GF-D8 (cell line): ENCODE results near the gene STX1A.
"Not testable (repeated sequence)": the region's sequence is repeated elsewhere in the genome, so short reads cannot be mapped to it uniquely, and the experiment has no call there.

Source experiments
- DNase-seq: peaks from one replicate; lab custom pipeline; 2025; lab: John Stamatoyannopoulos, UW

The STX1A gene

GRCh38 chr7:73735528-73735905 lies 16.0 kb upstream of the STX1A start:
- no peak for DNase-seq

GRCh38 chr7:73734619-73735527 lies 15.4 kb upstream of the STX1A start:
- peak; percentile 79 for DNase-seq

- no peak for DNase-seq
Observed at GRCh38 chr7:73732397-73732796, 12.9 kb upstream of the STX1A start.

GRCh38 chr7:73730485-73730884 lies 11.0 kb upstream of the STX1A start:
- DNase-seq, result no peak

GRCh38 chr7:73728551-73728950 lies 9.1 kb upstream of the STX1A start:
- DNase-seq, result no peak

GRCh38 chr7:73727952-73728351 lies 8.5 kb upstream of the STX1A start:
- DNase-seq, result no peak

- DNase-seq, result no peak
Observed at GRCh38 chr7:73726083-73726466, 6.6 kb upstream of the STX1A start.

GRCh38 chr7:73723813-73724212 lies 4.3 kb upstream of the STX1A start:
- DNase-seq, result no peak

- no peak for DNase-seq
Observed at GRCh38 chr7:73722785-73723184, 3.3 kb upstream of the STX1A start.

- not testable (repeated sequence) for DNase-seq
Observed at GRCh38 chr7:73722182-73722581, 2.7 kb upstream of the STX1A start.

GRCh38 chr7:73721377-73721817 lies 1.9 kb upstream of the STX1A start:
- DNase-seq, result no peak

GRCh38 chr7:73720443-73720842 lies 974 bp upstream of the STX1A start:
- not testable (repeated sequence) for DNase-seq

GRCh38 chr7:73719806-73720169 lies 319 bp upstream of the STX1A start:
- DNase-seq, result no peak

GRCh38 chr7:73718438-73718881 lies 1.0 kb downstream of the STX1A start:
- no peak for DNase-seq

- DNase-seq, result peak; percentile 97
Observed at GRCh38 chr7:73717991-73718405, 1.5 kb downstream of the STX1A start.

- no peak for DNase-seq
Observed at GRCh38 chr7:73717025-73717807, 2.3 kb downstream of the STX1A start.

GRCh38 chr7:73716318-73716890 lies 3.1 kb downstream of the STX1A start:
- no peak for DNase-seq

GRCh38 chr7:73715648-73716317 lies 3.7 kb downstream of the STX1A start:
- DNase-seq, result peak; percentile 85

GRCh38 chr7:73713319-73713718 lies 6.2 kb downstream of the STX1A start:
- DNase-seq, result not testable (repeated sequence)

- DNase-seq, result no peak
Observed at GRCh38 chr7:73712773-73713172, 6.7 kb downstream of the STX1A start.

GRCh38 chr7:73708961-73709549 lies 10.4 kb downstream of the STX1A start:
- DNase-seq, result no peak
